ENCODE measurements around the gene TSC2. TPM values are rescaled to one million over a fixed set of nuclear protein-coding genes. Genes with fewer than 3 reads are reported as not detected.

Gene TSC2
- polyA plus RNA-seq, 1 experiment, result 35.9 TPM

DNA sequence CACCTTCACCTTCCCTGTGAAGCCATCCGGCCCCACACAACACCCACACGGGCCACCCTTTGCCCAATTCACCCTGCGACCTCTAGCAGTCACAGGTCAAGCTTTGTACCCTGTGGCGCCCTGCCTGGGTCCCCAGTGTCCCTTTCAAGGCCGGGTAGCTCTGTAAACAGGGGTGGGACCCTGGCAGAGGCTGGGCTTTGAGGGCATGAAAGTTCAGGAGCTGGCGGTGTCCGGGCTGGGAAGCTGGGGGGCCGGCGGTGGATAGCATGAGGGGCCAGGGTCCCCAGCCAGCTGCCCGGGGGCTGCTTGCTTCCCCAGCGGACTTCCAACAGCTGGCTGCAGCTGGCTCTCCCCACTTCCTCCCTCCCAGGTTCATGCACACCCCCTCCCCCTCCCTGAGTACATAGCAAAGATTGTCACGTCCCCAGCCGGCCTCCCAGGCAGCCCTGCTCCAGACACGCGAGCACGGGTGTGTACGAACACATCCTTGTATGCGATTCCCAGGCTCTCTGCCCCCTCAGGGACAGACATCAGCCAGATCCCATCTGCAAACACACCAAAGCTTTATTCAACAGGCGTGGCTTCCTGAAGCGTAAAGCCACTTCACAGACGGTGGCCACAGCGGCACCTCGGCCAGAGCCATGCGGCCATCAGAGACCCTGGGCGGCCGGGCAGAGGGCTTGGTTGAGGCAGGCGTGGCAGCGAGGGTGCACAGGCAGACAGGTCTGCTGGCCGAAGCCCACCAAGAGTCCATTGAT lies 8.3 kb upstream of the TSC2 start:
- Histone ChIP-seq H3K9me3 (ENCODE audit: control insufficient read depth, insufficient read depth, low read length) (no peaks in the 10 kb centered on the region; the same call in 1 of the 2 replicates), H3K27ac (ENCODE audit: low read depth, low read length) (peak overlapping the region; percentile 91), H3K27me3 (ENCODE audit: control insufficient read depth, insufficient read depth, low read length) (no peaks in the 10 kb centered on the region), H3K4me3 (ENCODE audit: low read depth, low read length) (no peak overlapping the region)
- peak; percentile 81 for DNase-seq (ENCODE audit: low read depth, low spot score)
- TF ChIP-seq, protein P1, sequence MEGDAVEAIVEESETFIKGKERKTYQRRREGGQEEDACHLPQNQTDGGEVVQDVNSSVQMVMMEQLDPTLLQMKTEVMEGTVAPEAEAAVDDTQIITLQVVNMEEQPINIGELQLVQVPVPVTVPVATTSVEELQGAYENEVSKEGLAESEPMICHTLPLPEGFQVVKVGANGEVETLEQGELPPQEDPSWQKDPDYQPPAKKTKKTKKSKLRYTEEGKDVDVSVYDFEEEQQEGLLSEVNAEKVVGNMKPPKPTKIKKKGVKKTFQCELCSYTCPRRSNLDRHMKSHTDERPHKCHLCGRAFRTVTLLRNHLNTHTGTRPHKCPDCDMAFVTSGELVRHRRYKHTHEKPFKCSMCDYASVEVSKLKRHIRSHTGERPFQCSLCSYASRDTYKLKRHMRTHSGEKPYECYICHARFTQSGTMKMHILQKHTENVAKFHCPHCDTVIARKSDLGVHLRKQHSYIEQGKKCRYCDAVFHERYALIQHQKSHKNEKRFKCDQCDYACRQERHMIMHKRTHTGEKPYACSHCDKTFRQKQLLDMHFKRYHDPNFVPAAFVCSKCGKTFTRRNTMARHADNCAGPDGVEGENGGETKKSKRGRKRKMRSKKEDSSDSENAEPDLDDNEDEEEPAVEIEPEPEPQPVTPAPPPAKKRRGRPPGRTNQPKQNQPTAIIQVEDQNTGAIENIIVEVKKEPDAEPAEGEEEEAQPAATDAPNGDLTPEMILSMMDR (IDR thresholded peaks at IDR 0.05; ENCODE audit: low read depth, low read length), result no peak
- CTCF ChIA-PET, result interaction anchor here (1.2 to 2.4 kb wide), 2 partner anchors 35 to 101 kb away, joined by 4 to 9 read pairs; no protein-coding TSS in a partner anchor
- POLR2A ChIA-PET, result interaction anchor here (0.6 to 2.2 kb wide), 5 partner anchors 11 to 116 kb away, joined by 3 to 11 read pairs (median 5); partner anchors contain the start of genes NHERF2, RPS2 and TRAF7

DNA sequence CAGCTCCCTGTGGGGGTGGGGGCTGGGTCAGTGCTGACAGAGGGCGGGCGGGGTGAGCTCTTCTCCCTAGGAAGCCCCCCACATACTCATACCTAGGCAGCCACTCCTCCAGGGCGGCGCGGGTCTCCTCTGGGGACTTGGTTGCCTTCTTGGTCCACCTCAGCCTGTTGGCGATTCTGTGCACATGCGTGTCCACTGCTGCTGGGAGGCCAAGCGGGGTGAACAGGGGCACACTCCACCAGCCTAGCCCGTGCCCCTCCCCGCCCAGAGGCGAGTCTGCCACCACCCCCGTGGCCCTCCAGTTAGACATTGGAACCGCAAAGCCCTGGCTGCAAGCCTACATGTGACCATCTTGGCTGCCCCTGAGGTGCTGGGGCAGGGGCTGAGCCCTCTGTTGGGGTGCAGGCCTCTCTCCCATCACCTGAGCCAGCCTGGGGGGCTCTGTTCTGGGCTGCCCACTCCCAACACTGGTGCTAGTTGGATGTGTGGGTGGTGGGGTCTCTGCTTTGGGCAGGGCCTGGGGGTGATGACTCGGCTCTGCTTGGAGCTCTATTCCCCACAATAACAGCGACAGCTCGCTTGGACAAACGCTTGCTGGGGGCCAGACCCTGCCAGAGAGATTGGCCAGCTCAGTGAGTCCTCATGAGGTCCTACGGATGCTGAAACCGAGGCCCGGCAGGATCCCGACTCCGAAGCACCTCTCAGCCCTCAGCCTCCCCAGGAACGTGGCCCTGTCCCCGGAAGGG lies 7.6 kb upstream of the TSC2 start:
- no peak overlapping the region for H3K4me3 ChIP-seq (ENCODE audit: low read depth, low read length)
- CTCF ChIA-PET, result interaction anchor here (1.2 to 2.4 kb wide), 2 partner anchors 36 to 100 kb away, joined by 4 to 9 read pairs; no protein-coding TSS in a partner anchor
- POLR2A ChIA-PET, result interaction anchor here (0.5 to 2.2 kb wide), 5 partner anchors 13 to 347 kb away, joined by 3 to 12 read pairs (median 5); partner anchors contain the start of genes NHERF2, RPS2 and TRAF7
- TF ChIP-seq, protein P1 (IDR thresholded peaks at IDR 0.05; ENCODE audit: low read depth, low read length), result no peak
- no peak for DNase-seq (ENCODE audit: low read depth, low spot score)
- H3K27me3 ChIP-seq (ENCODE audit: control insufficient read depth, insufficient read depth, low read length), result no peaks in the 10 kb centered on the region
- H3K27ac ChIP-seq (ENCODE audit: low read depth, low read length), result peak overlapping the region; percentile 91
- H3K9me3 ChIP-seq (ENCODE audit: control insufficient read depth, insufficient read depth, low read length), result no peaks in the 10 kb centered on the region; the same call in 1 of the 2 replicates

DNA sequence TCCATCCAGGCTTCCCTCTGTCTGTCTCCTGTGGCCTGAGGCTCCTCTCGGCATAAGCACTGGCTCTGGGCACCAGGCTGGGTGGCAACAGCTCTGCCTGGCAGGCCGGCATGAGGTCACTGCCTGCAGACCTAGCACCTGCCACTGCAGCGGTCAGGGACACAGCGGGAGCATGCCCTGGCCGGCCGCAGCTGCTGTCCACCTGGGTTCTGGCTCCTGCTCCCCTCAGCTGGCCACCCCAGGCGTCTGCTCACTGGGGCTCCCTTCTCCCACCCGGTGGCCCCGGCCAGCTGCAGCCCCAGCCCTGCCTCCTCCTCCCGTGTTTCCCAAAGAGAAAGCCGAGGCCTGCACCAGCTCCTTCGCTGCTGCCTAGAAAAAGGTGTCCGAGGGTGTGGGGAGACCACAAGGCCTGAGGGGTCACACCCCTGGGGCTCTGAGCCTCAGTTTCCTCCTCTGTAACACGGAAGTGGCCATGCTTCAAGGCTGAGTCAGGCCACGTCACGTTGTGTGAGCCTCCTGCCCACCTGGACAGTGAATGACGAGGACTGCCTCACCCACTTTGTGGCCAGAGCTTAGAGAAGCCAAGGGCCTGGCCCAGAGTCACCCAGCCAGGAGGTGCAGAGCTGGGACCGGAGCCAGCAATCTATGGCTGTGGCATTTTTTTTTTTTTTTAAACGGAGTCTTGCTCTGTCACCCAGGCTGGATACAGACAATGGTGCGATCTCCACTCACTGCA lies 6.8 kb upstream of the TSC2 start:
- H3K9me3 ChIP-seq (ENCODE audit: control insufficient read depth, insufficient read depth, low read length), result no peaks in the 10 kb centered on the region; the same call in 1 of the 2 replicates
- H3K4me3 ChIP-seq (ENCODE audit: low read depth, low read length), result no peak overlapping the region
- no peak for DNase-seq (ENCODE audit: low read depth, low spot score)
- peak overlapping the region; percentile 91 for H3K27ac ChIP-seq (ENCODE audit: low read depth, low read length)
- TF ChIP-seq, protein P1 (IDR thresholded peaks at IDR 0.05; ENCODE audit: low read depth, low read length), result no peak
- no peaks in the 10 kb centered on the region for H3K27me3 ChIP-seq (ENCODE audit: control insufficient read depth, insufficient read depth, low read length)
- ChIA-PET POLR2A (interaction anchor here (0.5 to 2.2 kb wide), 3 partner anchors 76 to 347 kb away, joined by 5 to 12 read pairs (median 11); partner anchors contain the start of genes RPS2 and TRAF7), CTCF (interaction anchor here (2.4 kb wide), 1 partner anchor 100 kb away, joined by 9 read pairs; no protein-coding TSS in a partner anchor)

DNA sequence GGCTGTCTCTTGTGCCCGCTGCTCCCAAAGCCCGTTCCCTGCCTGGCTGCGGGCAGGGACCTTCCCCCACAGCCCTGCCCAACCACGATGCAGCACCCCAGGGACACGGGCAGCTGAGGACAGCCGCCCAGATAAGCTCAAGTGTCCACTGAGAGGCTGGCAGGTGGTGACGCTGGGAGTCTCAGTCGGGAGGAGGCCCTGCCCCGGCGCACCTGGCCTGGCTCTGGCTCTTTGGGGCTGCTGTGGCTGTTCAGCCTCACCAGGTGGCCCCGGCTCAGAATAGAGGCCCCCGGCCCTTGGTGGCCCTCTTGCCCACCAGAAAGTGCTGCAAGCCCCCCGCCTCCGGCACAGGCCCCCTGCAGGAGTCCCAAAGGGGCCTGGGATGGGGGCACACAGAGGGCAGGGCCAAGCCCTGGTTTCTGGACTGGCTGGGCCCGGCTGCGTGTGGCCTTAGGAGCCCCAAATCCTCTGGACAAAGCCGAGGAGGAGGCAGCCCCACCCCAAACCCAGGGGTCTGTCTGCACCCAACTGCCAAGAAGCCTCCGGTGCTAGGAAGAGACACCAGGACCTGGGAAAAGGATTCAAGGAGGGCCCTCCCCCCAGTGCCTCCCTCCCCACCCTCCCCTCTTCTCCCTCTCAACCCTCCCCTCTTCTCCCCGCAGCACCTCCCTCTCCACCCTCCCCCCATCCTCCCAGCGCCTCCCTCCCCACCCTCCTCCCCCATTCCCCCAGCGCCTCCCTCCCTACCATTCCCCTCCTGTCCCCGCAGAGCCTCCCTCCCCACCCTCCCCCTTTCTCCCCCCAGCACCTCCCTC lies 5.4 kb upstream of the TSC2 start:
- no peak for DNase-seq (ENCODE audit: low read depth, low spot score)
- TF ChIP-seq, protein P1 (IDR thresholded peaks at IDR 0.05; ENCODE audit: low read depth, low read length), result no peak
- ChIA-PET CTCF (no interaction called here), POLR2A (no interaction called here)
- H3K27ac ChIP-seq (ENCODE audit: low read depth, low read length), result no peak overlapping the region
- no peaks in the 10 kb centered on the region for H3K27me3 ChIP-seq (ENCODE audit: control insufficient read depth, insufficient read depth, low read length)
- H3K9me3 ChIP-seq (ENCODE audit: control insufficient read depth, insufficient read depth, low read length), result no peaks in the 10 kb centered on the region; the same call in 1 of the 2 replicates
- no peak overlapping the region for H3K4me3 ChIP-seq (ENCODE audit: low read depth, low read length)

Measured in AG04450 (cell line).